HepG2 (cell line): ENCODE data around the gene UNC5B. TPM values are rescaled to one million over a fixed set of nuclear protein-coding genes. Genes with fewer than 3 reads are reported as not detected.

Source experiments
- FOSL2 ChIP-seq: sonication (generic); formaldehyde crosslinking; IDR thresholded peaks from 2 replicates; pipeline ENCODE4 v1.4.0; 2020; ENCODE audit warnings: missing genetic modification reagents
- HOXA7 ChIP-seq: sonication (generic); formaldehyde crosslinking; IDR thresholded peaks from 2 replicates; pipeline ENCODE4 v1.8.1; 2022; ENCODE audit warnings: mild to moderate bottlenecking, missing genetic modification reagents, moderate library complexity
- MTA1 ChIP-seq: sonication (generic); formaldehyde crosslinking; IDR thresholded peaks from 2 replicates; pipeline ENCODE4 v1.4.0; 2020; ENCODE audit warnings: missing genetic modification reagents, mild to moderate bottlenecking, borderline replicate concordance
- SIN3A ChIP-seq: IDR thresholded peaks from 2 replicates; pipeline ENCODE4 v1.6.1; 2011; ENCODE audit warnings: low read depth, mild to moderate bottlenecking, control low read depth, low read length, borderline replicate concordance
- TGIF2 ChIP-seq: IDR thresholded peaks from 2 replicates; pipeline ENCODE4 v1.6.1; 2016; ENCODE audit warnings: control low read depth, missing compliant biosample characterization
- ZNF17 ChIP-seq: sonication (generic); formaldehyde crosslinking; IDR thresholded peaks from 2 replicates; pipeline ENCODE4 v1.5.0; 2020; ENCODE audit warnings: mild to moderate bottlenecking, missing genetic modification reagents
- ZNF274 ChIP-seq: sonication (generic); formaldehyde crosslinking; IDR thresholded peaks from 2 replicates; pipeline ENCODE4 v1.5.1; 2020; ENCODE audit warnings: mild to moderate bottlenecking, missing genetic modification reagents
- ZNF3 ChIP-seq: IDR thresholded peaks from 2 replicates; pipeline ENCODE4 v1.7.0; 2017; ENCODE audit warnings: inconsistent platforms
- ZNF619 ChIP-seq: sonication (generic); formaldehyde crosslinking; IDR thresholded peaks from 2 replicates; pipeline ENCODE4 v1.4.0; 2020; ENCODE audit warnings: mild to moderate bottlenecking, missing genetic modification reagents
- polyA plus RNA-seq, 8 experiments: library from polyadenylated mRNA; depleted of rRNA in 3 of 8; stranded (reverse) in 7 of 8; unstranded in 1 of 8; fragments of >200 nt; fragmentation: Illumina TruSeq in 4 of 8; extraction: Trizol in 4 of 8; gene quantifications; 2 replicates each; pipeline versions ENCODE4 v1.2.1 to v1.2.3, GENCODE V29; 2011 to 2016; ENCODE audit warnings: low read depth in 4 of 8, missing spikeins in 1 of 8, mixed read lengths in 1 of 8; ENCODE audit not compliant: insufficient read depth in 1 of 8
- total RNA-seq, 5 experiments: library from RNA; depleted of rRNA; stranded (reverse); fragments of >200 nt; fragmentation: Illumina TruSeq; extraction: Trizol; gene quantifications; 2 replicates each; pipeline ENCODE4 v1.2.3, GENCODE V29; 2016; ENCODE audit warnings: low read depth in 1 of 5
- TF ChIP-seq, protein P1 (sequence below): IDR thresholded peaks from 2 replicates; pipeline ENCODE4 v1.4.0; 2020; ENCODE audit warnings: mild to moderate bottlenecking, missing genetic modification reagents
- TF ChIP-seq, protein P2 (sequence below): sonication (generic); formaldehyde crosslinking; IDR thresholded peaks from 2 replicates; pipeline ENCODE4 v1.4.0; 2020; ENCODE audit warnings: missing genetic modification reagents, borderline replicate concordance
- TF ChIP-seq, protein P3 (sequence below): sonication (generic); formaldehyde crosslinking; IDR thresholded peaks from 2 replicates; pipeline ENCODE4 v1.5.1; 2020; ENCODE audit warnings: missing genetic modification reagents, mild to moderate bottlenecking, borderline replicate concordance
- TF ChIP-seq, protein P4 (sequence below): IDR thresholded peaks from 2 replicates; pipeline ENCODE4 v1.6.1; 2016; ENCODE audit warnings: control low read depth

Gene UNC5B
- total and polyA plus RNA-seq, 2 of the 13 experiments (the other 11 are each of a cell fraction or from before 2014, with no cell fraction given) = 0.07 TPM

DNA sequence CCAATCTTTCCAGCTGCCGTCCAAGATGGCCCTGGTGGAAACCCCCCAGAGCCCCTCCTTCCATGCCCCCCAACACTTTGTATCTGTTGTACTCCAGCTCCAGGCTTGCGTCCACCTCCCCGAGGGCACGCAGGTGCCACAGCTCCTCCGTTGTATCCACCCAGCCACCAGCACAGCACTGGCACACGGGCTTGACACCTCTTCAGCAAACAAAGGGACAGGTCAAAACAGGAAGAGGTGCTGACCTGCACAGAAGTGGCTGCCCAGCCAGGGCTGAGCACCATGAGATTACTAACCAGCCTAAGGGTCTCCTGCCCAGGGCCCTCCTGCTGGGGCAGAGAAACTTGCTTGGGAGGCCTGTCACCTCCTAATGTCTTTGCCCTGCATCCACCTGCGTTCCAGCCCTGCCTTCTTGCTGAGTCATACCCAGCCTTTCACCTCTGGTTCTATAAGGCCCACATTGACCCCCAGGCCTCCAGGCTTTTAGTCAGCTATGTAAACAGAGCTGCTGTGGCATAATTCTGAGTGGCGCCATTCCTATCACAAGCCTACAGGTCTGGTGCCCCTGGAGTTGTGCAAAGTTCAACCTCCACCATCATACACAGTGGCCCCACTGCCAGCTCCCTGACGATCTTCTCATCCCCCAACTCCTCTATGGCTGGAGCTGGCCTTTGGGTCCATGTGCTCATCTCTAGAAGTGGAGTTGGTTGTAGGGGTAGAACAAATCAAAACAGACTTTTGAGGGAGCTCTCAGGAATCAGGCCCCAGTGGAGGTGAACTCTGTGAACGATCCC lies 127.6 kb downstream of the UNC5B start (continued):
- TF ChIP-seq, protein P1, sequence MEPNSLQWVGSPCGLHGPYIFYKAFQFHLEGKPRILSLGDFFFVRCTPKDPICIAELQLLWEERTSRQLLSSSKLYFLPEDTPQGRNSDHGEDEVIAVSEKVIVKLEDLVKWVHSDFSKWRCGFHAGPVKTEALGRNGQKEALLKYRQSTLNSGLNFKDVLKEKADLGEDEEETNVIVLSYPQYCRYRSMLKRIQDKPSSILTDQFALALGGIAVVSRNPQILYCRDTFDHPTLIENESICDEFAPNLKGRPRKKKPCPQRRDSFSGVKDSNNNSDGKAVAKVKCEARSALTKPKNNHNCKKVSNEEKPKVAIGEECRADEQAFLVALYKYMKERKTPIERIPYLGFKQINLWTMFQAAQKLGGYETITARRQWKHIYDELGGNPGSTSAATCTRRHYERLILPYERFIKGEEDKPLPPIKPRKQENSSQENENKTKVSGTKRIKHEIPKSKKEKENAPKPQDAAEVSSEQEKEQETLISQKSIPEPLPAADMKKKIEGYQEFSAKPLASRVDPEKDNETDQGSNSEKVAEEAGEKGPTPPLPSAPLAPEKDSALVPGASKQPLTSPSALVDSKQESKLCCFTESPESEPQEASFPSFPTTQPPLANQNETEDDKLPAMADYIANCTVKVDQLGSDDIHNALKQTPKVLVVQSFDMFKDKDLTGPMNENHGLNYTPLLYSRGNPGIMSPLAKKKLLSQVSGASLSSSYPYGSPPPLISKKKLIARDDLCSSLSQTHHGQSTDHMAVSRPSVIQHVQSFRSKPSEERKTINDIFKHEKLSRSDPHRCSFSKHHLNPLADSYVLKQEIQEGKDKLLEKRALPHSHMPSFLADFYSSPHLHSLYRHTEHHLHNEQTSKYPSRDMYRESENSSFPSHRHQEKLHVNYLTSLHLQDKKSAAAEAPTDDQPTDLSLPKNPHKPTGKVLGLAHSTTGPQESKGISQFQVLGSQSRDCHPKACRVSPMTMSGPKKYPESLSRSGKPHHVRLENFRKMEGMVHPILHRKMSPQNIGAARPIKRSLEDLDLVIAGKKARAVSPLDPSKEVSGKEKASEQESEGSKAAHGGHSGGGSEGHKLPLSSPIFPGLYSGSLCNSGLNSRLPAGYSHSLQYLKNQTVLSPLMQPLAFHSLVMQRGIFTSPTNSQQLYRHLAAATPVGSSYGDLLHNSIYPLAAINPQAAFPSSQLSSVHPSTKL (CRISPR knock-in tag) = peak; percentile 95
- 0 out of 2 replicates have a peak, but pooled peaks have one; percentile 18 for TF ChIP-seq ZNF619 (CRISPR knock-in tag)
- no peak for TF ChIP-seq HOXA7
- no peak for TF ChIP-seq ZNF17 (CRISPR knock-in tag)
- 0 out of 2 replicates have a peak, but pooled peaks have one; percentile 54 for TF ChIP-seq SIN3A
- TF ChIP-seq, protein P2, sequence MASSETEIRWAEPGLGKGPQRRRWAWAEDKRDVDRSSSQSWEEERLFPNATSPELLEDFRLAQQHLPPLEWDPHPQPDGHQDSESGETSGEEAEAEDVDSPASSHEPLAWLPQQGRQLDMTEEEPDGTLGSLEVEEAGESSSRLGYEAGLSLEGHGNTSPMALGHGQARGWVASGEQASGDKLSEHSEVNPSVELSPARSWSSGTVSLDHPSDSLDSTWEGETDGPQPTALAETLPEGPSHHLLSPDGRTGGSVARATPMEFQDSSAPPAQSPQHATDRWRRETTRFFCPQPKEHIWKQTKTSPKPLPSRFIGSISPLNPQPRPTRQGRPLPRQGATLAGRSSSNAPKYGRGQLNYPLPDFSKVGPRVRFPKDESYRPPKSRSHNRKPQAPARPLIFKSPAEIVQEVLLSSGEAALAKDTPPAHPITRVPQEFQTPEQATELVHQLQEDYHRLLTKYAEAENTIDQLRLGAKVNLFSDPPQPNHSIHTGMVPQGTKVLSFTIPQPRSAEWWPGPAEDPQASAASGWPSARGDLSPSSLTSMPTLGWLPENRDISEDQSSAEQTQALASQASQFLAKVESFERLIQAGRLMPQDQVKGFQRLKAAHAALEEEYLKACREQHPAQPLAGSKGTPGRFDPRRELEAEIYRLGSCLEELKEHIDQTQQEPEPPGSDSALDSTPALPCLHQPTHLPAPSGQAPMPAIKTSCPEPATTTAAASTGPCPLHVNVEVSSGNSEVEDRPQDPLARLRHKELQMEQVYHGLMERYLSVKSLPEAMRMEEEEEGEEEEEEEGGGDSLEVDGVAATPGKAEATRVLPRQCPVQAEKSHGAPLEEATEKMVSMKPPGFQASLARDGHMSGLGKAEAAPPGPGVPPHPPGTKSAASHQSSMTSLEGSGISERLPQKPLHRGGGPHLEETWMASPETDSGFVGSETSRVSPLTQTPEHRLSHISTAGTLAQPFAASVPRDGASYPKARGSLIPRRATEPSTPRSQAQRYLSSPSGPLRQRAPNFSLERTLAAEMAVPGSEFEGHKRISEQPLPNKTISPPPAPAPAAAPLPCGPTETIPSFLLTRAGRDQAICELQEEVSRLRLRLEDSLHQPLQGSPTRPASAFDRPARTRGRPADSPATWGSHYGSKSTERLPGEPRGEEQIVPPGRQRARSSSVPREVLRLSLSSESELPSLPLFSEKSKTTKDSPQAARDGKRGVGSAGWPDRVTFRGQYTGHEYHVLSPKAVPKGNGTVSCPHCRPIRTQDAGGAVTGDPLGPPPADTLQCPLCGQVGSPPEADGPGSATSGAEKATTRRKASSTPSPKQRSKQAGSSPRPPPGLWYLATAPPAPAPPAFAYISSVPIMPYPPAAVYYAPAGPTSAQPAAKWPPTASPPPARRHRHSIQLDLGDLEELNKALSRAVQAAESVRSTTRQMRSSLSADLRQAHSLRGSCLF = no peak
- peak; percentile 24; the same call in 1 of the 2 replicates for TF ChIP-seq ZNF274 (CRISPR knock-in tag)
- TF ChIP-seq, protein P3, sequence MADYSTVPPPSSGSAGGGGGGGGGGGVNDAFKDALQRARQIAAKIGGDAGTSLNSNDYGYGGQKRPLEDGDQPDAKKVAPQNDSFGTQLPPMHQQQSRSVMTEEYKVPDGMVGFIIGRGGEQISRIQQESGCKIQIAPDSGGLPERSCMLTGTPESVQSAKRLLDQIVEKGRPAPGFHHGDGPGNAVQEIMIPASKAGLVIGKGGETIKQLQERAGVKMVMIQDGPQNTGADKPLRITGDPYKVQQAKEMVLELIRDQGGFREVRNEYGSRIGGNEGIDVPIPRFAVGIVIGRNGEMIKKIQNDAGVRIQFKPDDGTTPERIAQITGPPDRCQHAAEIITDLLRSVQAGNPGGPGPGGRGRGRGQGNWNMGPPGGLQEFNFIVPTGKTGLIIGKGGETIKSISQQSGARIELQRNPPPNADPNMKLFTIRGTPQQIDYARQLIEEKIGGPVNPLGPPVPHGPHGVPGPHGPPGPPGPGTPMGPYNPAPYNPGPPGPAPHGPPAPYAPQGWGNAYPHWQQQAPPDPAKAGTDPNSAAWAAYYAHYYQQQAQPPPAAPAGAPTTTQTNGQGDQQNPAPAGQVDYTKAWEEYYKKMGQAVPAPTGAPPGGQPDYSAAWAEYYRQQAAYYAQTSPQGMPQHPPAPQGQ = no peak
- peak; percentile 81 for TF ChIP-seq TGIF2 (CRISPR knock-in tag)
- TF ChIP-seq, protein P4, sequence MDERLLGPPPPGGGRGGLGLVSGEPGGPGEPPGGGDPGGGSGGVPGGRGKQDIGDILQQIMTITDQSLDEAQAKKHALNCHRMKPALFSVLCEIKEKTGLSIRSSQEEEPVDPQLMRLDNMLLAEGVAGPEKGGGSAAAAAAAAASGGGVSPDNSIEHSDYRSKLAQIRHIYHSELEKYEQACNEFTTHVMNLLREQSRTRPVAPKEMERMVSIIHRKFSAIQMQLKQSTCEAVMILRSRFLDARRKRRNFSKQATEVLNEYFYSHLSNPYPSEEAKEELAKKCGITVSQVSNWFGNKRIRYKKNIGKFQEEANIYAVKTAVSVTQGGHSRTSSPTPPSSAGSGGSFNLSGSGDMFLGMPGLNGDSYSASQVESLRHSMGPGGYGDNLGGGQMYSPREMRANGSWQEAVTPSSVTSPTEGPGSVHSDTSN (CRISPR knock-in tag) = no peak
- 0 out of 2 replicates have a peak, but pooled peaks have one; percentile 77 for TF ChIP-seq MTA1
- TF ChIP-seq ZNF3 (CRISPR knock-in tag) = no peak; the same call in 1 of the 2 replicates
- TF ChIP-seq FOSL2 (CRISPR knock-in tag) = peak; percentile 100
